Keratinocyte (primary cell): ENCODE data around the gene GPR34. TPM values are rescaled to one million over a fixed set of nuclear protein-coding genes. Genes with fewer than 3 reads are reported as not detected.

ENCODE experiments used
- DNase-seq: peaks from one replicate; pipeline ENCODE4 v3.0.0-alpha.2; 2011; ENCODE audit warnings: low read depth, missing footprints, low spot score
- FAIRE-seq: peaks from 2 replicates; lab custom pipeline; 2011; peaks lifted over from hg19 to GRCh38; lab: Jason Lieb, UNC
- H2AFZ ChIP-seq: 2 replicates; pipeline ENCODE4 v1.6.0; 2012; ENCODE audit warnings: low read length, control low read depth, inconsistent platforms; ENCODE audit not compliant: control insufficient read depth
- H3K27ac ChIP-seq: 2 replicates; pipeline ENCODE4 v1.5.1; 2011; ENCODE audit warnings: low read length; ENCODE audit not compliant: control insufficient read depth, insufficient read depth
- H3K27me3 ChIP-seq: 3 replicates; pipeline ENCODE4 v1.6.0; 2011; ENCODE audit warnings: low read length; ENCODE audit not compliant: control insufficient read depth, insufficient read depth; ENCODE audit errors: extremely low read depth
- H3K36me3 ChIP-seq, 2 experiments: 2 replicates in 1 of 2; 3 replicates in 1 of 2; pipeline ENCODE4 v1.5.1; 2011; ENCODE audit warnings: low read length in 2 of 2, mild to moderate bottlenecking in 1 of 2; ENCODE audit not compliant: control insufficient read depth in 2 of 2, insufficient read depth in 2 of 2; ENCODE audit errors: extremely low read depth in 1 of 2
- H3K4me1 ChIP-seq: 3 replicates; pipeline ENCODE4 v1.5.1; 2011; ENCODE audit warnings: low read length; ENCODE audit not compliant: control insufficient read depth, insufficient read depth; ENCODE audit errors: extremely low read depth
- H3K4me2 ChIP-seq: 3 replicates; pipeline ENCODE4 v1.6.0; 2011; ENCODE audit warnings: low read depth, low read length; ENCODE audit not compliant: control insufficient read depth, insufficient read depth; ENCODE audit errors: extremely low read depth
- H3K4me3 ChIP-seq, 3 experiments: fragments of 200-600 bp in 1 of 3; sonication (generic) in 1 of 3; 2 replicates in 2 of 3; 3 replicates in 1 of 3; pipeline ENCODE4 v1.5.1; 2011 to 2016; ENCODE audit warnings: low read length in 3 of 3, mild to moderate bottlenecking in 3 of 3, control low read depth in 2 of 3, inconsistent platforms in 1 of 3, low read depth in 1 of 3, mixed read lengths in 1 of 3, mixed run types in 1 of 3, moderate library complexity in 1 of 3; ENCODE audit not compliant: control insufficient read depth in 2 of 3, insufficient read depth in 2 of 3; ENCODE audit errors: extremely low read depth in 1 of 3
- H3K79me2 ChIP-seq: 2 replicates; pipeline ENCODE4 v1.6.0; 2012; ENCODE audit warnings: low read length; ENCODE audit not compliant: control insufficient read depth, insufficient read depth
- H3K9ac ChIP-seq: 3 replicates; pipeline ENCODE4 v1.6.0; 2011; ENCODE audit warnings: low read length; ENCODE audit not compliant: control insufficient read depth, insufficient read depth; ENCODE audit errors: extremely low read depth
- H3K9me1 ChIP-seq: 3 replicates; pipeline ENCODE4 v1.6.0; 2011; ENCODE audit warnings: low read length; ENCODE audit not compliant: control insufficient read depth, insufficient read depth; ENCODE audit errors: extremely low read depth
- H3K9me3 ChIP-seq: 2 replicates; pipeline ENCODE4 v1.5.1; 2012; ENCODE audit warnings: low read depth, low read length; ENCODE audit not compliant: control insufficient read depth
- H4K20me1 ChIP-seq: 3 replicates; pipeline ENCODE4 v1.6.0; 2011; ENCODE audit warnings: low read length; ENCODE audit not compliant: control insufficient read depth, insufficient read depth; ENCODE audit errors: extremely low read depth
- EZH2 ChIP-seq: IDR thresholded peaks from one replicate; pipeline ENCODE4 v1.6.1; 2012; ENCODE audit warnings: inconsistent platforms, mild to moderate bottlenecking, low read length, moderate library complexity
- dilution Hi-C: fragments of 300-500 bp; cut with MboI; formaldehyde crosslinking; loops from one replicate; pipeline ENCODE4 v1.7.0; 2020; ENCODE audit warnings: low sequenced_read_pairs; ENCODE audit not compliant: extremely low pct_ligation_motif_present
- polyA plus RNA-seq, 5 experiments: library from polyadenylated mRNA; depleted of rRNA in 3 of 5; stranded (reverse) in 3 of 5; stranded (forward) in 1 of 5; unstranded in 1 of 5; fragments of >200 nt; gene quantifications; 1 replicate in 1 of 5; 2 replicates in 3 of 5; 3 replicates in 1 of 5; pipeline versions ENCODE4 v1.2.1 to v1.2.3, GENCODE V29; 2011 to 2012; ENCODE audit warnings: missing spikeins in 2 of 5, low read depth in 1 of 5, low replicate concordance in 1 of 5
- TF ChIP-seq, protein P1 (sequence below), 3 experiments: IDR thresholded peaks in 1 of 3; conservative IDR thresholded peaks in 1 of 3; optimal IDR thresholded peaks in 1 of 3; 2 replicates in 2 of 3; 3 replicates in 1 of 3; pipeline versions ENCODE3 to v1.5.1; 2011; ENCODE audit warnings: low read length in 3 of 3, mild to moderate bottlenecking in 3 of 3, moderate library complexity in 2 of 3, control low read depth in 1 of 3, inconsistent platforms in 1 of 3; ENCODE audit not compliant: insufficient read depth in 2 of 3; ENCODE audit errors: extremely low read depth in 1 of 3

Gene GPR34
- polyA plus RNA-seq, 1 donor (not counting 4 experiments of a cell fraction or from before 2014, with no cell fraction given), result not detected

DNA sequence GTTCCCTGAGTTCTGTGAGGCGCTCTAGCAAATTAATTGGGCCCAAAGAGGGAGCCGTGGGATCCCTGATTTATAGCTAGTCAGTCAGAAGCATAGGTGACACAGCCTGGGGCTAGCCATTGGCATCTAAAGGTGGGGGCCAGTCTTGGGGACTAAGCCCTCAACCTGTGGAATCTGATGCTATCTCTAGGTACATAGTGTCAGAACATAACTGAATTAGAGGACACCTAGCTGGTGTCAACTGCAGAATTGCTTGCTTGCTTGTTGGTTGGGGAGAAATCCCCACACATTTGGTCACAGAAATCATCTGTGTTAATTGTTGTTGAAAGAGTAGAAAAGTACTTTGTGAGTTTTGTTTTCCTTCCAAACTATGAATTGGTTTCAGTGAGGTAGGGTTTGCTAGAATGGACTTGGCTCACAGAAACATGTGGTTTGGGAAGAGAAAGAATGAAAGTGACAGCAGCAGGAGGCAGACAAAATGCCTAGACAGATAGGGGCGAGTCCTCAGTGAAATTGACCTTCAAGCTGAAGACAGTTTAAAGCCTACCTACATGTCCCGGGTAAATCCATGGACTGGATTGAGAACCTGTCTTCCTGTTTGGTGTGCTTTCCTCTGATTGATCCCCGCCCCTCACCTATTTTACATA lies 22.4 kb downstream of the GPR34 start:
- Histone ChIP-seq H2AFZ (no peak overlapping the region), H3K4me3 (no peak overlapping the region), H3K36me3 (no peaks in the 10 kb centered on the region), H3K9ac (no peak overlapping the region), H3K9me3 (no peaks in the 10 kb centered on the region), H3K9me1 (no peaks in the 10 kb centered on the region), H3K79me2 (no peaks in the 10 kb centered on the region), H3K27ac (no peak overlapping the region), H3K4me2 (no peak overlapping the region), H4K20me1 (no peaks in the 10 kb centered on the region), H3K27me3 (no peaks in the 10 kb centered on the region), H3K4me1 (no peaks in the 10 kb centered on the region)
- FAIRE-seq, result no peak
- TF ChIP-seq EZH2, result no peak
- TF ChIP-seq, protein P1, sequence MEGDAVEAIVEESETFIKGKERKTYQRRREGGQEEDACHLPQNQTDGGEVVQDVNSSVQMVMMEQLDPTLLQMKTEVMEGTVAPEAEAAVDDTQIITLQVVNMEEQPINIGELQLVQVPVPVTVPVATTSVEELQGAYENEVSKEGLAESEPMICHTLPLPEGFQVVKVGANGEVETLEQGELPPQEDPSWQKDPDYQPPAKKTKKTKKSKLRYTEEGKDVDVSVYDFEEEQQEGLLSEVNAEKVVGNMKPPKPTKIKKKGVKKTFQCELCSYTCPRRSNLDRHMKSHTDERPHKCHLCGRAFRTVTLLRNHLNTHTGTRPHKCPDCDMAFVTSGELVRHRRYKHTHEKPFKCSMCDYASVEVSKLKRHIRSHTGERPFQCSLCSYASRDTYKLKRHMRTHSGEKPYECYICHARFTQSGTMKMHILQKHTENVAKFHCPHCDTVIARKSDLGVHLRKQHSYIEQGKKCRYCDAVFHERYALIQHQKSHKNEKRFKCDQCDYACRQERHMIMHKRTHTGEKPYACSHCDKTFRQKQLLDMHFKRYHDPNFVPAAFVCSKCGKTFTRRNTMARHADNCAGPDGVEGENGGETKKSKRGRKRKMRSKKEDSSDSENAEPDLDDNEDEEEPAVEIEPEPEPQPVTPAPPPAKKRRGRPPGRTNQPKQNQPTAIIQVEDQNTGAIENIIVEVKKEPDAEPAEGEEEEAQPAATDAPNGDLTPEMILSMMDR (optimal IDR thresholded peaks at IDR 0.05 in 1 of 3, IDR thresholded peaks at IDR 0.05 in 1 of 3, conservative IDR thresholded peaks at IDR 0.05 in 1 of 3; ENCODE audit: extremely low read depth in 1 of 3, insufficient read depth in 2 of 3, low read length in 3 of 3), result no peak
- dilution Hi-C loops, result no loop called here
- DNase-seq, result no peak

GRCh38 chrX:41716222-41716621 lies 27.4 kb downstream of the GPR34 start:
- FAIRE-seq, result no peak

More at GRCh38 chrX:41716222-41716621, 27.4 kb downstream of the GPR34 start:
- no peaks in the 10 kb centered on the region for H3K27me3 ChIP-seq
- no peak for TF ChIP-seq EZH2
- TF ChIP-seq, protein P1 (optimal IDR thresholded peaks at IDR 0.05 in 1 of 3, IDR thresholded peaks at IDR 0.05 in 1 of 3, conservative IDR thresholded peaks at IDR 0.05 in 1 of 3; ENCODE audit: extremely low read depth in 1 of 3, insufficient read depth in 2 of 3, low read length in 3 of 3), result no peak
- no peak for DNase-seq
- no peak overlapping the region for H3K9ac ChIP-seq
- H3K9me1 ChIP-seq, result no peaks in the 10 kb centered on the region
- H3K4me1 ChIP-seq, result no peaks in the 10 kb centered on the region
- no peak overlapping the region for H2AFZ ChIP-seq
- H3K4me2 ChIP-seq, result no peak overlapping the region
- no peak overlapping the region for H3K27ac ChIP-seq
- no peaks in the 10 kb centered on the region for H3K36me3 ChIP-seq
- dilution Hi-C loops, result no loop called here
- H4K20me1 ChIP-seq, result no peaks in the 10 kb centered on the region
- H3K4me3 ChIP-seq, result no peak overlapping the region
- H3K9me3 ChIP-seq, result peaks cover 3% of the 10 kb centered on the region
- no peaks in the 10 kb centered on the region for H3K79me2 ChIP-seq
